Measurements from ENCODE around the gene RICTOR.

DNA sequence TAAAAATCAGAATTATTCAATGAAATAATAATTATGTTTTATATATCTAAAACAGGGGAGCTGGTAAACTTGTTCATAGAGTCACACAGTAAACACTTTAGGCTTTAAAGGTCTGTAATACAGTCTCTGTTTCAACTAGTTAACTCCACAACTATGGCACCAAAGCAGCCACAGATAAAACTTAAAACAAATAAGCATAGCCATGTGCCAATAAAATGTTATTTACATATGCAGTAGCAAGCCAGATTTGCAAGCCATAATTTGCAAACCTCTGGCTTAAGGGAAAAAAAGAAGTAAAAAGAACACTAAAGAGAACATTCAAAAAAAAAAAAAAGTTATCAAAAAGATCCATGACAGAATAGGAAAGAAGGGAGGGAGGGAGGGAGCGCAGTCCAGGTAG lies 24.9 kb downstream of the RICTOR start:
- TF ChIP-seq, protein P1, sequence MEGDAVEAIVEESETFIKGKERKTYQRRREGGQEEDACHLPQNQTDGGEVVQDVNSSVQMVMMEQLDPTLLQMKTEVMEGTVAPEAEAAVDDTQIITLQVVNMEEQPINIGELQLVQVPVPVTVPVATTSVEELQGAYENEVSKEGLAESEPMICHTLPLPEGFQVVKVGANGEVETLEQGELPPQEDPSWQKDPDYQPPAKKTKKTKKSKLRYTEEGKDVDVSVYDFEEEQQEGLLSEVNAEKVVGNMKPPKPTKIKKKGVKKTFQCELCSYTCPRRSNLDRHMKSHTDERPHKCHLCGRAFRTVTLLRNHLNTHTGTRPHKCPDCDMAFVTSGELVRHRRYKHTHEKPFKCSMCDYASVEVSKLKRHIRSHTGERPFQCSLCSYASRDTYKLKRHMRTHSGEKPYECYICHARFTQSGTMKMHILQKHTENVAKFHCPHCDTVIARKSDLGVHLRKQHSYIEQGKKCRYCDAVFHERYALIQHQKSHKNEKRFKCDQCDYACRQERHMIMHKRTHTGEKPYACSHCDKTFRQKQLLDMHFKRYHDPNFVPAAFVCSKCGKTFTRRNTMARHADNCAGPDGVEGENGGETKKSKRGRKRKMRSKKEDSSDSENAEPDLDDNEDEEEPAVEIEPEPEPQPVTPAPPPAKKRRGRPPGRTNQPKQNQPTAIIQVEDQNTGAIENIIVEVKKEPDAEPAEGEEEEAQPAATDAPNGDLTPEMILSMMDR (IDR thresholded peaks at IDR 0.05 in 2 of 3, conservative IDR thresholded peaks at IDR 0.05 in 1 of 3; ENCODE audit: borderline replicate concordance in 1 of 3, insufficient read depth in 1 of 3, low read depth in 2 of 3, low read length in 2 of 3) = no peak
- TF ChIP-seq, protein P2, sequence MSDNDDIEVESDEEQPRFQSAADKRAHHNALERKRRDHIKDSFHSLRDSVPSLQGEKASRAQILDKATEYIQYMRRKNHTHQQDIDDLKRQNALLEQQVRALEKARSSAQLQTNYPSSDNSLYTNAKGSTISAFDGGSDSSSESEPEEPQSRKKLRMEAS (IDR thresholded peaks at IDR 0.05) = no peak
- TF ChIP-seq ZFX (IDR thresholded peaks at IDR 0.05) (no peak), EGR1 (IDR thresholded peaks at IDR 0.05; ENCODE audit: low read depth) (no peak), POLR2AphosphoS5 (IDR thresholded peaks at IDR 0.05; ENCODE audit: low read depth, low read length) (no peak), POLR2A (IDR thresholded peaks at IDR 0.05; ENCODE audit: borderline replicate concordance, extremely low read depth, insufficient read depth, insufficient read length) (no peak), SRF (IDR thresholded peaks at IDR 0.05; ENCODE audit: low read depth) (no peak)
